HG03045 (cell line): ENCODE results near the gene TAMALIN.
"Not testable (repeated sequence)": the region's sequence is repeated elsewhere in the genome, so short reads cannot be mapped to it uniquely, and the experiment has no call there.

ENCODE experiments used
- ATAC-seq: cut with Tn5 transposase; IDR thresholded peaks from one replicate; pipeline ENCODE4 v1.9.1; 2021; ENCODE audit warnings: mild to moderate bottlenecking, moderate library complexity; ENCODE audit not compliant: unreplicated experiment

Gene TAMALIN

GRCh38 chr12:52006726-52007157 lies at the start of gene TAMALIN:
Gene TAMALIN, plus strand, starts transcription at chr12:52006946. Its CDS starts 74 bp downstream, at chr12:52007020.
- ATAC-seq = peak; percentile 31

GRCh38 chr12:51958542-51958941 lies 48.2 kb upstream of the TAMALIN start:
- no peak for ATAC-seq

GRCh38 chr12:51959211-51959610 lies 47.5 kb upstream of the TAMALIN start:
- ATAC-seq = no peak

GRCh38 chr12:51959921-51960320 lies 46.8 kb upstream of the TAMALIN start:
- ATAC-seq = no peak

GRCh38 chr12:51960488-51960887 lies 46.3 kb upstream of the TAMALIN start:
- ATAC-seq = no peak

GRCh38 chr12:51960890-51961289 lies 45.9 kb upstream of the TAMALIN start:
- no peak for ATAC-seq

- ATAC-seq = no peak
These were observed 44.9 kb upstream of the TAMALIN start for GRCh38 chr12:51961834-51962233.

- no peak for ATAC-seq
These were observed 44.0 kb upstream of the TAMALIN start for GRCh38 chr12:51962737-51963136.

- no peak for ATAC-seq
These were observed 43.3 kb upstream of the TAMALIN start for GRCh38 chr12:51963477-51963876.

GRCh38 chr12:51969643-51970042 lies 37.1 kb upstream of the TAMALIN start:
- no peak for ATAC-seq

GRCh38 chr12:51970904-51971646 lies 35.7 kb upstream of the TAMALIN start:
- peak; percentile 85 for ATAC-seq

- ATAC-seq = no peak
These were observed 34.9 kb upstream of the TAMALIN start for GRCh38 chr12:51971679-51972421.

- no peak for ATAC-seq
These were observed 34.3 kb upstream of the TAMALIN start for GRCh38 chr12:51972422-51972812.

- ATAC-seq = no peak
These were observed 33.9 kb upstream of the TAMALIN start for GRCh38 chr12:51972849-51973273.

- ATAC-seq = no peak
These were observed 33.2 kb upstream of the TAMALIN start for GRCh38 chr12:51973560-51973959.

- ATAC-seq = no peak
These were observed 32.1 kb upstream of the TAMALIN start for GRCh38 chr12:51974646-51975045.

GRCh38 chr12:51975196-51975595 lies 31.6 kb upstream of the TAMALIN start:
- ATAC-seq = no peak

- ATAC-seq = no peak
These were observed 30.2 kb upstream of the TAMALIN start for GRCh38 chr12:51976376-51977160.

- ATAC-seq = no peak
These were observed 29.4 kb upstream of the TAMALIN start for GRCh38 chr12:51977320-51977753.

GRCh38 chr12:51979306-51979705 lies 27.4 kb upstream of the TAMALIN start:
- not testable (repeated sequence) for ATAC-seq

GRCh38 chr12:51980051-51980808 lies 26.5 kb upstream of the TAMALIN start:
- ATAC-seq = no peak
